Measurements from ENCODE around the gene NDUFS8. TPM values are rescaled to one million over a fixed set of nuclear protein-coding genes. Genes with fewer than 3 reads are reported as not detected.

NDUFS8 gene
- total and polyA plus RNA-seq, 3 donors from 2014 or later, result 149 to 196 (median 184) TPM

DNA sequence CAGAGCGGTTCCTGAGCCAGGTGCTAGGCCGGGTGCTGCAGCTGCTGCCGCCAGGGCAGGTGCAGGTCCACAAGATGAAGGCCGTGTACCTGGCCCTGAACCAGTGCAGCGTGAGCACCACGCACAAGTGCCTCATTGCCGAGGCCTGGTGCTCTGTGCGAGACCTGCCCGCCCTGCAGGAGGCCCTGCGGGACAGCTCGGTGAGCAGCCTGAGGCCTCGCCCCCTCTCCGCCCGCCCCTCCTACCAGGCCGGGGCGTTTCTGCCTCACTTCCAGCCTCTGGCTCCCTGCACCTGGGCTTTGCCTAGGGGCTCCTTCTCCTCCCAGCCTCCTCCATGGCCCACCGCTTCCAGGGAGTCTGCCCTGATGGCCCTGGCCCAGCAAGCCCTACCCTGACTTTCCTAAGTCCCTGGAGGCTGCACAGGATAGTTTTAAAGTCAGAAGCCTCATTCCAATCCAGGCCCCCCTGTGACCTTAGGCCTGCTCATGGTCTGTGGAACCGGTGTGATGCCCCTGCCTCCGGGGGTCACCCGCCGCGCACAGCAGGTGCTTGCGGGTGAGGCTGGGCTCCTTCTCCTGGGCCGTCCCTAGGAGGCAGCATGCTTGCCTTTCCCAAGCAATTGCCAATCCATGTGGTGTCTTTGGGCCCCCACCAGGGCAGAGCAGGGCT lies 13.8 kb downstream of the NDUFS8 start:
- DNase-seq, result no peak
- no peak overlapping the region for H3K27ac ChIP-seq
- no peaks in the 10 kb centered on the region for H3K27me3 ChIP-seq
- peaks cover 9% of the 10 kb centered on the region for H3K4me1 ChIP-seq
- TF ChIP-seq POLR2A (IDR thresholded peaks at IDR 0.05), result no peak
- TF ChIP-seq, protein P1, sequence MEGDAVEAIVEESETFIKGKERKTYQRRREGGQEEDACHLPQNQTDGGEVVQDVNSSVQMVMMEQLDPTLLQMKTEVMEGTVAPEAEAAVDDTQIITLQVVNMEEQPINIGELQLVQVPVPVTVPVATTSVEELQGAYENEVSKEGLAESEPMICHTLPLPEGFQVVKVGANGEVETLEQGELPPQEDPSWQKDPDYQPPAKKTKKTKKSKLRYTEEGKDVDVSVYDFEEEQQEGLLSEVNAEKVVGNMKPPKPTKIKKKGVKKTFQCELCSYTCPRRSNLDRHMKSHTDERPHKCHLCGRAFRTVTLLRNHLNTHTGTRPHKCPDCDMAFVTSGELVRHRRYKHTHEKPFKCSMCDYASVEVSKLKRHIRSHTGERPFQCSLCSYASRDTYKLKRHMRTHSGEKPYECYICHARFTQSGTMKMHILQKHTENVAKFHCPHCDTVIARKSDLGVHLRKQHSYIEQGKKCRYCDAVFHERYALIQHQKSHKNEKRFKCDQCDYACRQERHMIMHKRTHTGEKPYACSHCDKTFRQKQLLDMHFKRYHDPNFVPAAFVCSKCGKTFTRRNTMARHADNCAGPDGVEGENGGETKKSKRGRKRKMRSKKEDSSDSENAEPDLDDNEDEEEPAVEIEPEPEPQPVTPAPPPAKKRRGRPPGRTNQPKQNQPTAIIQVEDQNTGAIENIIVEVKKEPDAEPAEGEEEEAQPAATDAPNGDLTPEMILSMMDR (IDR thresholded peaks at IDR 0.05), result no peak
- no peaks in the 10 kb centered on the region for H3K9me3 ChIP-seq
- intact Hi-C loops (cut with DNase I; ENCODE audit: low total_unique reads), result no loop called here
- 82 to 89% methylated on average over 11 to 24 of the region's 24 CpGs for WGBS, 2 donors
- H3K36me3 ChIP-seq (ENCODE audit: low read depth, missing control alignments), result no peaks in the 10 kb centered on the region
- H3K4me3 ChIP-seq, result no peak overlapping the region

DNA sequence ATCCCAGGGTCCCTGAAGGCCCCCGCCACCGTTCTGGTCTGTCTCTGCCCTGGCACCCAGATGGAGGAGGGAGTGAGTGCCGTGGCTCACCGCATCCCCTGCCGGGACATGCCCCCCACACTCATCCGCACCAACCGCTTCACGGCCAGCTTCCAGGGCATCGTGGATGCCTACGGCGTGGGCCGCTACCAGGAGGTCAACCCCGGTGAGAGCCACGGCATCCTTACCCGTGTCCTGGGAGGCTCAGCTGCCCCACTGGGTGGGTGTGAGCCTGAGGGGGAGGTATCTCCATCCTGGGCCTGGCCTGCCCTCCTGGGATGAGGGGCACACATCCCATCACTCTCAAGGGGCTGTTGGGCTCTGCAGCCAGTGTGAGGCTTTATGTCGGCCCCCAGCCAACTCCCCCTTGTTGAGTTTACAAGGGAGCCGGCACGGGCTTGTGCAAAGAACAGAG lies 14.4 kb downstream of the NDUFS8 start:
- intact Hi-C loops (cut with DNase I; ENCODE audit: low total_unique reads), result no loop called here
- 92 to 100% methylated on average over 6 to 18 of the region's 18 CpGs for WGBS, 2 donors
- no peak for DNase-seq
- Histone ChIP-seq H3K36me3 (ENCODE audit: low read depth, missing control alignments) (no peaks in the 10 kb centered on the region), H3K27me3 (no peaks in the 10 kb centered on the region), H3K9me3 (no peaks in the 10 kb centered on the region), H3K4me3 (no peak overlapping the region), H3K4me1 (peaks cover 3% of the 10 kb centered on the region), H3K27ac (no peak overlapping the region)
- no peak for TF ChIP-seq POLR2A (IDR thresholded peaks at IDR 0.05)
- TF ChIP-seq, protein P1 (IDR thresholded peaks at IDR 0.05), result no peak

DNA sequence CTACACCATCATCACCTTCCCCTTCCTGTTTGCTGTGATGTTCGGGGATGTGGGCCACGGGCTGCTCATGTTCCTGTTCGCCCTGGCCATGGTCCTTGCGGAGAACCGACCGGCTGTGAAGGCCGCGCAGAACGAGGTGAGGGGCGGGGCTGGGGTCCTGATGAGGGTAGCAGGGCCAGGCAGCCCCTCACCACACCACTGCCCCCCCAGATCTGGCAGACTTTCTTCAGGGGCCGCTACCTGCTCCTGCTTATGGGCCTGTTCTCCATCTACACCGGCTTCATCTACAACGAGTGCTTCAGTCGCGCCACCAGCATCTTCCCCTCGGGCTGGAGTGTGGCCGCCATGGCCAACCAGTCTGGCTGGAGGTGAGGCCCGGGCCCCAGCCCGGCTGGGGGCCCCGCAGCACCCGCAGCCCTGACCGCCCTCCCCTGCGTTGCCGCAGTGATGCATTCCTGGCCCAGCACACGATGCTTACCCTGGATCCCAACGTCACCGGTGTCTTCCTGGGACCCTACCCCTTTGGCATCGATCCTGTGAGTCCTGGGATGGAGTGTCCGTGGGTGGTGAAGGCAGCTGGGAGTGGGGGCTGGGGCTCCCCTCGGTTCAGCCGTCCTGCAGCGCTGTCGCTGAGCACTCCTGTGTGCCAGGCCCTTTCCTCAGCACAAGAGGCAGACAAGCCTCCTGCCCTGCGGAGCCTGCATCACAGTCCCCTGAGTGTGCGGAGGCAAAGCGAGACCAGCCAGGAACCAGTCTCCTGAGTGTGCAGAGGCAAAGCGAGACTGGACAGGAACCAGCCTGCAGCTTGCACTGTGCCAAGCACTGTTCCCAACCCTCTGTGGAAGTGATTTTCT lies 17.2 kb downstream of the NDUFS8 start:
- no peaks in the 10 kb centered on the region for H3K9me3 ChIP-seq
- no peak for DNase-seq
- H3K4me1 ChIP-seq, result no peaks in the 10 kb centered on the region
- H3K4me3 ChIP-seq, result no peak overlapping the region
- TF ChIP-seq POLR2A (IDR thresholded peaks at IDR 0.05), result no peak
- TF ChIP-seq, protein P1 (IDR thresholded peaks at IDR 0.05), result no peak
- intact Hi-C loops (cut with DNase I; ENCODE audit: low total_unique reads), result no loop called here
- H3K36me3 ChIP-seq (ENCODE audit: low read depth, missing control alignments), result no peaks in the 10 kb centered on the region
- H3K27ac ChIP-seq, result no peak overlapping the region
- no peaks in the 10 kb centered on the region for H3K27me3 ChIP-seq
- 92 to 95% methylated on average over 32 to 37 of the region's 37 CpGs for WGBS, 2 donors

DNA sequence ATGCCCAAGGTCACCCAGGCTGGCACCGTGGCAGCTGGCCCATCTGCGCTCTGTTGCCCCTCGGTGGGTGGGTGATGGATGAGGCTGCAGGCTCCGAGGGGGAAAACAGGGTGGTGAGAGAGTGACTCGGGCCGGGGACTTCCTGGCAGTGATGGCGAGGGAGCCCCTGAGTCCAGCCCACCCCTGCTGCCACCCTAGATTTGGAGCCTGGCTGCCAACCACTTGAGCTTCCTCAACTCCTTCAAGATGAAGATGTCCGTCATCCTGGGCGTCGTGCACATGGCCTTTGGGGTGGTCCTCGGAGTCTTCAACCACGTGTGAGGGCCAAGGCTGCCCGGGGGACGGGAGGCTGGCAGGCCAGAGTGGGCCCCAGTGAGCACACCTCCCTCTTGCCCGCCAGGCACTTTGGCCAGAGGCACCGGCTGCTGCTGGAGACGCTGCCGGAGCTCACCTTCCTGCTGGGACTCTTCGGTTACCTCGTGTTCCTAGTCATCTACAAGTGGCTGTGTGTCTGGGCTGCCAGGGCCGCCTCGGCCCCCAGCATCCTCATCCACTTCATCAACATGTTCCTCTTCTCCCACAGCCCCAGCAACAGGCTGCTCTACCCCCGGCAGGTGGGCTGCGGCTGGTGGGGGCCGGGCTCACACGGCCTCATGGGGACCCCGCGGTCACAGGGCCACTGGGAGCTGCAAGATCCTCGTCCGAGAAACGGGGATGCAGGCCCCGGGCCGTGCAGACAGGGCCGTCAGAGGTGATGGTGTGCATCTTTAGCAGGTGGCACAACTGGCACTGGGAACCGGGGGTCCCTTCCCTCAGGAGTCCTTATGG lies 18.4 kb downstream of the NDUFS8 start:
- Histone ChIP-seq H3K27ac (no peak overlapping the region), H3K9me3 (no peaks in the 10 kb centered on the region), H3K4me1 (no peaks in the 10 kb centered on the region), H3K4me3 (no peak overlapping the region), H3K27me3 (no peaks in the 10 kb centered on the region), H3K36me3 (ENCODE audit: low read depth, missing control alignments) (no peaks in the 10 kb centered on the region)
- no peak for TF ChIP-seq POLR2A (IDR thresholded peaks at IDR 0.05)
- TF ChIP-seq, protein P1 (IDR thresholded peaks at IDR 0.05), result no peak
- no peak for DNase-seq
- 93 to 95% methylated on average over 3 to 29 of the region's 35 CpGs for WGBS, 2 donors
- intact Hi-C loops (cut with DNase I; ENCODE audit: low total_unique reads), result no loop called here

Measured in testis (tissue), 3 donors.